Vagina (tissue), 1 donor: ENCODE data around the gene PRAMEF13. TPM values are rescaled to one million over a fixed set of nuclear protein-coding genes. Genes with fewer than 3 reads are reported as not detected.

Source experiments
- total RNA-seq: library from RNA; depleted of rRNA; stranded (reverse); fragments of >200 nt; gene quantifications from one replicate; pipeline ENCODE4 v1.2.3, GENCODE V29; 2016

Gene PRAMEF13
- total RNA-seq, 1 donor from 2014 or later = not detected

Other genes starting within 250 kb of the PRAMEF13 start
- gene PRAMEF27, start 144.8 kb downstream of the PRAMEF13 start, total RNA-seq = not detected
- gene HNRNPCL3, start 140.6 kb downstream of the PRAMEF13 start, total RNA-seq = not detected
- gene PRAMEF25, start 130.6 kb downstream of the PRAMEF13 start, total RNA-seq = not detected
- not detected for gene HNRNPCL2, start 84.6 kb downstream of the PRAMEF13 start, total RNA-seq
- gene PRAMEF26, start 45.4 kb downstream of the PRAMEF13 start, total RNA-seq = not detected
- gene HNRNPCL4, start 35.8 kb downstream of the PRAMEF13 start, total RNA-seq = not detected
- not detected for gene PRAMEF9, start 29.6 kb downstream of the PRAMEF13 start, total RNA-seq
- gene PRAMEF18, start 24.7 kb upstream of the PRAMEF13 start, total RNA-seq = not detected
- gene PRAMEF5, start 52.8 kb upstream of the PRAMEF13 start, total RNA-seq = not detected
- not detected for gene PRAMEF8, start 83.7 kb upstream of the PRAMEF13 start, total RNA-seq
- not detected for gene PRAMEF33, start 102.1 kb upstream of the PRAMEF13 start, total RNA-seq
- not detected for gene PRAMEF15, start 114.2 kb upstream of the PRAMEF13 start, total RNA-seq
- gene PRAMEF14, start 145.7 kb upstream of the PRAMEF13 start, total RNA-seq = not detected
- not detected for gene PRAMEF19, start 170.5 kb upstream of the PRAMEF13 start, total RNA-seq
- not detected for gene PRAMEF17, start 188.2 kb upstream of the PRAMEF13 start, total RNA-seq
- not detected for gene PRAMEF20, start 209.0 kb upstream of the PRAMEF13 start, total RNA-seq